ENCODE results near the gene TANC2. TPM values are rescaled to one million over a fixed set of nuclear protein-coding genes. Genes with fewer than 3 reads are reported as not detected.
"Not testable (repeated sequence)": the region's sequence is repeated elsewhere in the genome, so short reads cannot be mapped to it uniquely, and the experiment has no call there.

The TANC2 gene
- total RNA-seq, 1 experiment from 2014 or later, result 7.7 TPM

GRCh38 chr17:62971853-62972252 is 5.8 kb downstream of the TANC2 start:
- DNase-seq (ENCODE audit: low read depth in 1 of 2, low spot score in 2 of 2), result no peak
- Histone ChIP-seq H3K9me3 (replicated peaks) (no peaks in the 10 kb centered on the region), H3K27ac (no peak overlapping the region), H3K4me3 (no peak overlapping the region), H3K4me1 (replicated peaks) (peaks cover 22% of the 10 kb centered on the region), H3K27me3 (replicated peaks) (no peaks in the 10 kb centered on the region), H3K36me3 (no peaks in the 10 kb centered on the region)

DNA sequence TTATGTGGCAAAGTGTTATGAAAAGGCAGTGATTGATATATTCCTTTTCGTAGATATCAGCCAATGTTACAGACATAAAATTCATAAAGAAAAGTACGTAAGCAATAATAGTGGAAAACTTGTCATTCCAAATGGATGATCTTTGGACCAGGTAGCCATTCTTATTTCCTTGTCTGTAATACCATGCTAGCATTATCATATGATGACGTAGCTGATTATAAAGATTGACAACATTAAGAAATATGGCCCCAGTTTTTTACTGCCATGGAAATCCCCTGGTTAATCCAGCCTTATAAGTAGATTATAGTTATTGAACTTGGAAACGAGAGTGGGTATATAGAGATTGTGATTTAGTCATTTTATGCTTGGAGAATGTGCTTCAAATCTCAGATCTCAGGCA is 8.8 kb downstream of the TANC2 start:
- Histone ChIP-seq H3K36me3 (no peaks in the 10 kb centered on the region), H3K27me3 (replicated peaks) (no peaks in the 10 kb centered on the region), H3K27ac (no peak overlapping the region), H3K4me1 (replicated peaks) (peaks cover 6% of the 10 kb centered on the region), H3K9me3 (replicated peaks) (no peaks in the 10 kb centered on the region), H3K4me3 (no peak overlapping the region)
- DNase-seq (ENCODE audit: low read depth in 1 of 2, low spot score in 2 of 2), result no peak

- peaks cover 6% of the 10 kb centered on the region for H3K4me1 ChIP-seq (replicated peaks)
- H3K27me3 ChIP-seq (replicated peaks), result no peaks in the 10 kb centered on the region
- no peak overlapping the region for H3K4me3 ChIP-seq
- H3K36me3 ChIP-seq, result no peaks in the 10 kb centered on the region
- no peak for DNase-seq (ENCODE audit: low read depth in 1 of 2, low spot score in 2 of 2)
- no peaks in the 10 kb centered on the region for H3K9me3 ChIP-seq (replicated peaks)
- H3K27ac ChIP-seq, result no peak overlapping the region
Observed at GRCh38 chr17:62975206-62975605, 9.2 kb downstream of the TANC2 start.

GRCh38 chr17:62976643-62977231 is 10.7 kb downstream of the TANC2 start:
- H3K9me3 ChIP-seq (replicated peaks); H3K27ac ChIP-seq; DNase-seq (ENCODE audit: low read depth in 1 of 2, low spot score in 2 of 2); H3K4me3 ChIP-seq; H3K36me3 ChIP-seq; H3K27me3 ChIP-seq (replicated peaks); H3K4me1 ChIP-seq (replicated peaks): not testable (repeated sequence)

GRCh38 chr17:62980842-62981241 is 14.8 kb downstream of the TANC2 start:
- Histone ChIP-seq H3K9me3 (replicated peaks) (peaks cover 12% of the 10 kb centered on the region), H3K27me3 (replicated peaks) (no peaks in the 10 kb centered on the region), H3K4me1 (replicated peaks) (peaks cover 9% of the 10 kb centered on the region), H3K27ac (no peak overlapping the region), H3K36me3 (peaks cover 3% of the 10 kb centered on the region; the same call in 1 of the 2 replicates), H3K4me3 (no peak overlapping the region)
- no peak for DNase-seq (ENCODE audit: low read depth in 1 of 2, low spot score in 2 of 2)

DNA sequence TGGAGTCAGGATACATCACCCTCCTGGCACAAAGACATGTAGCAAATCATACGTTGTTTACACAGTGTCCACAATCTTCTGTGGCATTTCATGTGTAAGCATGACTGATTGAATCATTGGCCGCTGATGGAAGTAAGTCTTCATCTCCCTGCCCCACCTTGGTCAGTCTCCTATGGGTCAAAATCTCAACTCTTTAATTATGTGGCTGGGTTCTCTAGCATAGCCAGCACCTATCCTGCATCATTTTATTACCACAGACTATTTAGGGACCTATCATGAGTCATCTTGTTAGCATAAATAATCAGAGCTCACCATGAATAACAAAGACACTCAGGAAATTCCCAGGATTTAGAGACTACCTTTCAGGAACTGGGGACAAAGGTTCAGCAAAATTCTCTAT is 15.9 kb downstream of the TANC2 start:
- H3K4me1 ChIP-seq (replicated peaks), result peaks cover 9% of the 10 kb centered on the region
- peaks cover 12% of the 10 kb centered on the region for H3K9me3 ChIP-seq (replicated peaks)
- H3K27me3 ChIP-seq (replicated peaks), result no peaks in the 10 kb centered on the region
- H3K27ac ChIP-seq, result no peak overlapping the region
- peaks cover 3% of the 10 kb centered on the region; the same call in 1 of the 2 replicates for H3K36me3 ChIP-seq
- peak in 1 of 2 experiments; percentile 31 for DNase-seq (ENCODE audit: low read depth in 1 of 2, low spot score in 2 of 2)
- H3K4me3 ChIP-seq, result no peak overlapping the region

GRCh38 chr17:62984801-62985200 is 18.8 kb downstream of the TANC2 start:
- Histone ChIP-seq H3K4me3 (no peak overlapping the region), H3K27ac (no peak overlapping the region), H3K4me1 (replicated peaks) (peaks cover 9% of the 10 kb centered on the region), H3K27me3 (replicated peaks) (no peaks in the 10 kb centered on the region), H3K9me3 (replicated peaks) (peaks cover 12% of the 10 kb centered on the region), H3K36me3 (peaks cover 3% of the 10 kb centered on the region; the same call in 1 of the 2 replicates)
- DNase-seq (ENCODE audit: low read depth in 1 of 2, low spot score in 2 of 2), result no peak

DNA sequence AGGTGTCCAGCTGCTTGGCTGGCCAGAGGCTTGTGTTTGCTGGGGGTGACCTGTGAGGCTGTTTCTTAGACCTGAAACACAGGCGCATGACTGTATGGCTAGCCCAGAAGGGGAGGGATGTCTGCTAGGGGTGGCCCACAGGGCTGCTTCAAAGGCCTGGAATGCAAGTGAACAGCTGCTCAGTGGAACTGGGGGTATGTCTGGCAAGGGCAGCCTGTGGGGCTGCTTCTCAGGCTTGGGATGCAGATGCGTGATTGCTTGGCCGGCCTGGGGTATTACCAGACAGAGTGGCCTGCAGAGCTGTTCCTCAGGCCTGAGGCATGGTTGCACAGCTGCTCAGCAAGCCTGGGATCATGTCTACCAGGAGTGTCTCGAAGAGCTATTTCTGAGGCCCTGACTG is 20.5 kb downstream of the TANC2 start:
- no peak overlapping the region for H3K27ac ChIP-seq
- peaks cover 9% of the 10 kb centered on the region for H3K4me1 ChIP-seq (replicated peaks)
- no peaks in the 10 kb centered on the region for H3K27me3 ChIP-seq (replicated peaks)
- H3K9me3 ChIP-seq (replicated peaks), result peaks cover 12% of the 10 kb centered on the region
- DNase-seq (ENCODE audit: low read depth in 1 of 2, low spot score in 2 of 2), result no peak
- H3K4me3 ChIP-seq, result no peak overlapping the region
- peaks cover 3% of the 10 kb centered on the region; the same call in 1 of the 2 replicates for H3K36me3 ChIP-seq

GRCh38 chr17:62987136-62987535 is 21.1 kb downstream of the TANC2 start:
- Histone ChIP-seq H3K27me3 (replicated peaks) (no peaks in the 10 kb centered on the region), H3K27ac (no peak overlapping the region), H3K9me3 (replicated peaks) (peaks cover 12% of the 10 kb centered on the region), H3K4me1 (replicated peaks) (peaks cover 4% of the 10 kb centered on the region), H3K36me3 (peaks cover 3% of the 10 kb centered on the region; the same call in 1 of the 2 replicates), H3K4me3 (no peak overlapping the region)
- no peak for DNase-seq (ENCODE audit: low read depth in 1 of 2, low spot score in 2 of 2)

DNA sequence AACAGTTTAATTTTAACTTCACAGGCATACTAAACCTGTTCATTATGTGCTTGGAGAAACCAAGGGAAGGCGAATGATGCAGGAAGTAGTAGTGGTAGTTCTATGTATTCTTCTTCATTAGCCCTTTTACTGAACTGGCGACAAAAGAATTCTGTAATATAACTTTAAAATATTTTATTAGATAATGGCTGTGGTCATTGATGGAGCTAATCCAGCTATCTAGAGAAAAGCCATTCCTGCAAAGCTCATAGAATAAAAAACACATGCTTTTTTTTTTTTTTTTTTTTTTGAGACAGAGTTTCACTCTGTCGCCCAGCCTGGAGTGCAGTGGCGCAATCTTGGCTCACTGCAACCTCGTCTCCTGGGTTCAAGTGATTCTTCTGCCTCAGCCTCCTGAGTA is 23.5 kb downstream of the TANC2 start:
- Histone ChIP-seq H3K27me3 (replicated peaks) (no peaks in the 10 kb centered on the region), H3K27ac (no peak overlapping the region), H3K9me3 (replicated peaks) (peaks cover 4% of the 10 kb centered on the region; the same call in 1 of the 2 replicates), H3K4me3 (no peak overlapping the region), H3K4me1 (replicated peaks) (no peaks in the 10 kb centered on the region), H3K36me3 (no peaks in the 10 kb centered on the region)
- no peak for DNase-seq (ENCODE audit: low read depth in 1 of 2, low spot score in 2 of 2)

GRCh38 chr17:62994931-62995330 is 28.9 kb downstream of the TANC2 start:
- no peaks in the 10 kb centered on the region for H3K4me1 ChIP-seq (replicated peaks)
- H3K36me3 ChIP-seq, result no peaks in the 10 kb centered on the region
- no peak overlapping the region for H3K27ac ChIP-seq
- DNase-seq (ENCODE audit: low read depth in 1 of 2, low spot score in 2 of 2), result peak in 1 of 2 experiments; percentile 12
- H3K9me3 ChIP-seq (replicated peaks), result no peaks in the 10 kb centered on the region
- H3K4me3 ChIP-seq, result no peak overlapping the region
- no peaks in the 10 kb centered on the region for H3K27me3 ChIP-seq (replicated peaks)

DNA sequence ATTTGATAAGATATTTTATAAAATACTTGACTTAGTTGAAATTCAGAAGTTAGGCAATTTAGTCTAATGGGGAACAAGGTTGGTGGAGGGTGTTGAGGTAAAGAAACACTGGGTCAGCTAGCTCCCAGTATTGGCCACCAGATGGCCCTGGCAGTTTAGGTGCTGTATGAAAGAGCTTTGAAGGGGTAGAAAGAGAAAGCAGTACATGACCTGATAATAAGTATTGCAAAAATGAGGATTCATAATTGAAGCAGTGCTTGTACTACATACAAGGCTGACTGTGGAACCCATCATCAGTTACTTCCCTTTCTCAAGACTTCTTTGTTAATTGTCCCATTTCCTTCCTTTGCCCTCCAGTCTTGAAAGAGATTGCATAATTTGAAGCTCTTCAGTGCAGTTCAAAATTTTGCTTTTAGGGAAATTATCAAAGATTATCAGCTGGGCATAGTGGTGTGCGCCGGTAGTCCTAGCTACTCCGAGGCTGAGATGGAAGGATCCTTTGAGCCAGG is 29.4 kb downstream of the TANC2 start:
- H3K27ac ChIP-seq, result no peak overlapping the region

DNA sequence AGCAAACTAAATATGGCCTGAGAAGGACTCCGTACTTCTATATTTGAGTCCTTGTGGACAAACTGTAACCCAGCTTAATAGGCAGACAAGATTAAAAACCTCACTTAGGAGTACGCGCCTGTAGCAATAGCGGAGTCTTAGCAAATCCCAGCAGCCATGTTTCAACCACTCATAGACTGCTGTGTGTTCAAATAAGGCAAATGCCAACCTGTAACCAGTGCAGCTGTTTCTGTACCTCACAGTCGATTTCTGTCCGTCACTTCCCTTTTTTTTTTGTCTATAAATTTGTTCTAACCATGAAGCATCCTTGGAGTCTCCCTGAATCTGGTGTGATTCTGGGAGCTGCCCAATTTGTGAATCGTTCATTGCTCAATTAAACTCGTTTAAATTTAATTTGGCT is 30.2 kb downstream of the TANC2 start:
- no peak overlapping the region for H3K27ac ChIP-seq
- DNase-seq (ENCODE audit: low read depth in 1 of 2, low spot score in 2 of 2), result no peak
- no peaks in the 10 kb centered on the region for H3K9me3 ChIP-seq (replicated peaks)
- H3K4me1 ChIP-seq (replicated peaks), result no peaks in the 10 kb centered on the region
- H3K4me3 ChIP-seq, result no peak overlapping the region
- H3K36me3 ChIP-seq, result no peaks in the 10 kb centered on the region
- H3K27me3 ChIP-seq (replicated peaks), result no peaks in the 10 kb centered on the region

More for the DNA sequence above, 29.4 kb downstream of the TANC2 start:
- no peaks in the 10 kb centered on the region for H3K27me3 ChIP-seq (replicated peaks)
- H3K36me3 ChIP-seq, result no peaks in the 10 kb centered on the region
- no peaks in the 10 kb centered on the region for H3K9me3 ChIP-seq (replicated peaks)
- peak in 1 of 2 experiments; percentile 31 for DNase-seq (ENCODE audit: low read depth in 1 of 2, low spot score in 2 of 2)
- H3K4me3 ChIP-seq, result no peak overlapping the region
- no peaks in the 10 kb centered on the region for H3K4me1 ChIP-seq (replicated peaks)

DNA sequence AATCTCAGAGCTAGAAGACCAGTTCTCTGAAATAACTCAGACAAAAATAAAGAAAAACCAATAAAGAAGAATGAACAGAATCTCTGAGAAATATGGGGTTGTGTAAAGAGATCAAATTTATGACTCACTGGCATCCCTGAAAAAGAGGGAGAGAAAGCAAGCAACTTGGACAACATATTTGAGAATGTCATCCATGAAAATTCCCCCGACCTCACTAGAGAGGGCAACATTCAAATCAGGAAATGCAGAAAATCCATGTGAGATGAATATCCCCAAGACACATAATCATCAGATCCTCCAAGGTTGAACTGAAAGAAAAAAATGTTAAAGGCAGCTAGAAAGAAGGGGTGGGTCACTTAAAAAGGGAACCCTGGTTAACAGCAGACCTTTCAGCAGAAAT is 32.1 kb downstream of the TANC2 start:
- H3K27ac ChIP-seq, result no peak overlapping the region
- H3K4me3 ChIP-seq, result no peak overlapping the region
- H3K27me3 ChIP-seq (replicated peaks), result no peaks in the 10 kb centered on the region
- no peaks in the 10 kb centered on the region for H3K4me1 ChIP-seq (replicated peaks)
- H3K36me3 ChIP-seq, result no peaks in the 10 kb centered on the region
- no peaks in the 10 kb centered on the region for H3K9me3 ChIP-seq (replicated peaks)
- DNase-seq (ENCODE audit: low read depth in 1 of 2, low spot score in 2 of 2), result no peak

All from SJSA1 (cell line).